Neutrophil (primary cell): ENCODE measurements around the gene EEFSEC.

Experiments
- H3K27ac ChIP-seq: fragments of 200-600 bp; sonication (generic); 2 replicates; pipeline ENCODE4 v1.5.1; 2016; ENCODE audit warnings: mild to moderate bottlenecking, moderate library complexity
- H3K27me3 ChIP-seq: fragments of 200-600 bp; sonication (generic); 2 replicates; pipeline ENCODE4 v1.6.0; 2016; ENCODE audit warnings: mild to moderate bottlenecking
- H3K36me3 ChIP-seq: fragments of 200-600 bp; sonication (generic); 2 replicates; pipeline ENCODE4 v1.5.1; 2017
- H3K4me1 ChIP-seq, 2 experiments: fragments of 200-600 bp in 1 of 2; sonication (generic) in 1 of 2; 1 replicate in 1 of 2; 2 replicates in 1 of 2; pipeline versions ENCODE4 v1.5.1 to v1.6.1; 2013 to 2016; ENCODE audit warnings: low read depth in 1 of 2, low read length in 1 of 2, mild to moderate bottlenecking in 1 of 2, moderate library complexity in 1 of 2; ENCODE audit not compliant: control insufficient read depth in 1 of 2, insufficient read depth in 1 of 2
- H3K4me3 ChIP-seq, 2 experiments: fragments of 200-600 bp in 1 of 2; sonication (generic) in 1 of 2; 1 replicate in 1 of 2; 2 replicates in 1 of 2; pipeline ENCODE4 v1.5.1; 2013 to 2016; ENCODE audit warnings: low read depth in 1 of 2, low read length in 1 of 2, mild to moderate bottlenecking in 1 of 2, moderate library complexity in 1 of 2
- H3K9me3 ChIP-seq: fragments of 200-600 bp; sonication (generic); 2 replicates; pipeline ENCODE4 v1.5.1; 2016
- TF ChIP-seq, protein P1 (sequence below): fragments of 200-600 bp; sonication (generic); IDR thresholded peaks from 2 replicates; pipeline ENCODE4 v1.5.1; 2016; ENCODE audit warnings: antibody characterized with exemption

The EEFSEC gene

DNA sequence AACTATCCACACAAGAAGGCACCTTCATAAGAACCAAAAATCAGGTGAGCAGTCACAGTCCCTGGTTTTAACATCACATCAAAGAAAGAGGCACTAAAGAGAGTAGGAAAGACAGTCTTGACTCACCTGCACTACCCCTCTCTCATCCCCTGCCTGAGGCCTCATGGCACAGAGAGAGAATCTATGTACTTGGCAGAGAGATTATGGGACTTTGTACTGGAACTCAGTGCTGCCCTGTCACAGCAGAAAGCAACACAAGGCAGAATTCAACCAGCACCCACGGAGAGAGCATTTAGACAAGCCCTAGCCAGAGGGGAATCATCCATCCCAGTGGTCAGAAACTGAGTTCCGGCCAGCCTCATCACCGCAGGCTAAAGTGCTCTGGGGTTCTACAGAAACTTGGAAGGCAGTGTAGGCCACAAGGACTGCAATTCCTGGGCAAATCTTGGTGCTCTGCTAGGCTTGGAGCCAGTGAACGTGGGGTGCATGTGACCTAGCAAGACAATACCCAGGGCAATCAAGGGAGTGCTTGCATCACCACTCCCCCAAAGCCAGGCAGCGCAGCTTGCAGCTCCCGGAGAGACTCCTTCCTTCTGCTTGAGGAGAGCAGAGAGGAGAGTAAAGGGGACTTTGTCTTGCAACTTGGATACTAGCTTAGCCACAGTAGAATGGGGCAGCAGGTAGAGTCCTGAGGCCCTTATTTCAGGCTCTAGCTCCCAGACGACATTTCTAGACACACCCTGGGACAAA lies 21.2 kb upstream of the EEFSEC start:
- H3K27ac ChIP-seq: no peak overlapping the region
- no peaks in the 10 kb centered on the region for H3K9me3 ChIP-seq
- no peaks in the 10 kb centered on the region for H3K36me3 ChIP-seq
- peaks cover 6% of the 10 kb centered on the region for H3K27me3 ChIP-seq
- H3K4me3 ChIP-seq: no peak overlapping the region
- TF ChIP-seq, protein P1, sequence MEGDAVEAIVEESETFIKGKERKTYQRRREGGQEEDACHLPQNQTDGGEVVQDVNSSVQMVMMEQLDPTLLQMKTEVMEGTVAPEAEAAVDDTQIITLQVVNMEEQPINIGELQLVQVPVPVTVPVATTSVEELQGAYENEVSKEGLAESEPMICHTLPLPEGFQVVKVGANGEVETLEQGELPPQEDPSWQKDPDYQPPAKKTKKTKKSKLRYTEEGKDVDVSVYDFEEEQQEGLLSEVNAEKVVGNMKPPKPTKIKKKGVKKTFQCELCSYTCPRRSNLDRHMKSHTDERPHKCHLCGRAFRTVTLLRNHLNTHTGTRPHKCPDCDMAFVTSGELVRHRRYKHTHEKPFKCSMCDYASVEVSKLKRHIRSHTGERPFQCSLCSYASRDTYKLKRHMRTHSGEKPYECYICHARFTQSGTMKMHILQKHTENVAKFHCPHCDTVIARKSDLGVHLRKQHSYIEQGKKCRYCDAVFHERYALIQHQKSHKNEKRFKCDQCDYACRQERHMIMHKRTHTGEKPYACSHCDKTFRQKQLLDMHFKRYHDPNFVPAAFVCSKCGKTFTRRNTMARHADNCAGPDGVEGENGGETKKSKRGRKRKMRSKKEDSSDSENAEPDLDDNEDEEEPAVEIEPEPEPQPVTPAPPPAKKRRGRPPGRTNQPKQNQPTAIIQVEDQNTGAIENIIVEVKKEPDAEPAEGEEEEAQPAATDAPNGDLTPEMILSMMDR: no peak
- no peaks in the 10 kb centered on the region for H3K4me1 ChIP-seq

DNA sequence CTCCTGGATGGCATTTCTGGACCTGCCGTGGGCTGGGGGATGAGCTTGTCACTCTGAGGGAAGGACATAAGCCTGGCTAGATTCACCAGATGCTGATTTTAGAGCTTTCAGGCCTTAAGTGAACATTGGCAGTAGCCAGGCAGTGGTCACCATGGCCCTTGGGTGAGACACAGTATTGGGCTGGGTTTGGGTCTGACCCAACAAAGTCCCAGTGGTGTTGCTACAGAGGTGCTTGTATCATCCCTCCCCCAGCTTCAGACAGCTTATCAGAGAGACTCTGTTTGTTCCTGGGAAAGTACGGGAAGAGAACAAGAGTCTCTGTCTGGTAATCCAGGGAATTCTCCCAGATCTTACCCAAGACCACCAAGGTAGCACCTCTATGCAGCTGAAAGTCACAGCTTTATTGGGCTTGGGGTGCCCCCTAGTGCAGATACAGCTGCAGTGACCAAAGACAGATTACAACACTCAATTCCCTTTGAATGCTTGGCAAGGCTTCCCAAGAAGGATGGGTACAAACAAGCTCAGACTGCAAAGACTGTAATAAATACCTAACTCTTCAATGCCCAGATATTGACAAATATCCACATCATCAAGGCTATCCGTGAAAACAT lies 19.9 kb upstream of the EEFSEC start:
- Histone ChIP-seq H3K27ac (no peak overlapping the region), H3K9me3 (no peaks in the 10 kb centered on the region), H3K36me3 (no peaks in the 10 kb centered on the region), H3K27me3 (peaks cover 19% of the 10 kb centered on the region), H3K4me3 (no peak overlapping the region), H3K4me1 (no peaks in the 10 kb centered on the region)
- TF ChIP-seq, protein P1: no peak

DNA sequence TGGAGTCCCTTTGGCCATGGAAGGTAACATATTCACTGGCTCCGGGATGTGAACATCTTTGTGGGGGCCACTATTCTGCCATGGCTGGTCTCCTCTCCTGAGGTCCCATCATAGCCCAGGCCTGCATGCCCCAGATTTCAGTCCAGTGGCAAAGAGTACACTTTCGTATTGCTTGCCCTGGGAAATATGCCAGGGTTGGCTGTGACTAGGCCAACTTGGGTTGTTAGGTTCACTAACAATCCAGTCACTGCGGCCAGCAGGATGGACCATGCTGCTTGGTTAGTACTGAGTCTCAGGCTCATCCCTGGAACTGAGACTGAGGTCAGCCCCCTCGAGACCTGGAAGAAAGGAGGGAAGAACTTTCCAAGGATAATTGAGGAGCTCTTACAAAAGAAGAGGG lies 9.8 kb upstream of the EEFSEC start:
- no peaks in the 10 kb centered on the region for H3K36me3 ChIP-seq

DNA sequence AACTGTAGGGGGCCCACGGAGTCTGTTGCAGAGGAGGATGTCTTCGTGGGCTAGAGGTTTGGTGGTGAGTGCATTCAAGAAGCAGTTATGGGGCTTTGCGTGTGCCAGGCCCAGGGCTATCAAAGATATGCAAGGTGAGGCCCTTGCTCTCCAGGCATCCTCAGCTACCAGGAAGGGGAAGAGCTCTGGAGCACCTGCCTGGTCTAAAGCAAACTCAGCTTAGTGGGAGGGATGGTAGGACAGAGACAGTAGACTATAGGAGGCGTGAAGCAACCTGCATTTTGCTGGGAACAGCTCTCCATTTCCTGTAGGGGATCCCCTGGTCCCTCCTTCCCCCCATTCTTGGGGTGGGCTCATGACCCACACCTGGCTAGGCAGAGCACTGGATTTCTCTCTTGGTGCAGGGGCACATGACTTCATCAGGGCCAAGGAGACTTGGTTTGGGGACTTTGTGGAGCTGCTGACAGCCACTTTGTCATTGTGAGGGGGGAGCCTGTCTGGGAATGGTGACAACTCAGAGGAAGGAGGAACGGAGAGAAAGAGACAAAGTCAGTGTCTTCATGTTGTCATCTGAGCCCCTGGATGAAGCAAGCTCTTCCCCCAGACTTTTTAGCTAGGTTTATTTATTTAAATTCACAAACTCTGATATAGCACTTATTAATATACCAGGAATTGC lies 8.6 kb upstream of the EEFSEC start:
- Histone ChIP-seq H3K4me3 (no peak overlapping the region), H3K27ac (no peak overlapping the region), H3K36me3 (no peaks in the 10 kb centered on the region), H3K27me3 (peaks cover 26% of the 10 kb centered on the region), H3K9me3 (no peaks in the 10 kb centered on the region), H3K4me1 (no peaks in the 10 kb centered on the region)
- TF ChIP-seq, protein P1: no peak

More for the DNA sequence above, 9.8 kb upstream of the EEFSEC start:
- no peak overlapping the region for H3K4me3 ChIP-seq
- no peak overlapping the region for H3K27ac ChIP-seq
- peaks cover 32% of the 10 kb centered on the region for H3K27me3 ChIP-seq
- no peaks in the 10 kb centered on the region for H3K4me1 ChIP-seq
- no peaks in the 10 kb centered on the region for H3K9me3 ChIP-seq
- TF ChIP-seq, protein P1: no peak

DNA sequence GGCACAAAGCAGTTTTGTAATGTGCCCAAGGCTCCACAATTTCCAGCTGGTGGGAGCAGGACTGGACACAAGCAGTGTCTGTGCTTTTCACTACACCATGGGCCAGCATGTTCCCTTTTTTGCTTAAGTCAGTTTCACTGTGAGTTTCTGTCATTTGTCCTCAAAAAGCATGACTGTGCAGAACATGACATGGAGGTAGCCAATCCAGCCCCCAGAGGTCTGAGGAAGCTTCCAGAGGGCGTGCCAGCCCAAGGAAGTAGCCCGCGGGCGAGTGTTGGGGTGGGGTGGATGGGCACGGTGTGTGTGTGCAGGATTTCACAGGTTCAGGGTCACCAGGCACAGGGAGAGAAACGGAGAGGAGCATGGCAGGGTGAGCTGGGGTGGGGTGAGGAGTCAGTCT lies 8.0 kb upstream of the EEFSEC start:
- Histone ChIP-seq H3K4me3 (no peak overlapping the region), H3K9me3 (no peaks in the 10 kb centered on the region), H3K27ac (no peak overlapping the region), H3K36me3 (no peaks in the 10 kb centered on the region), H3K27me3 (peaks cover 30% of the 10 kb centered on the region), H3K4me1 (no peaks in the 10 kb centered on the region)
- TF ChIP-seq, protein P1: no peak
